Measurements from ENCODE around the gene ARHGAP33. TPM values are rescaled to one million over a fixed set of nuclear protein-coding genes. Genes with fewer than 3 reads are reported as not detected.

The ARHGAP33 gene
- polyA plus RNA-seq, 1 donor from 2014 or later, result 20.5 TPM

DNA sequence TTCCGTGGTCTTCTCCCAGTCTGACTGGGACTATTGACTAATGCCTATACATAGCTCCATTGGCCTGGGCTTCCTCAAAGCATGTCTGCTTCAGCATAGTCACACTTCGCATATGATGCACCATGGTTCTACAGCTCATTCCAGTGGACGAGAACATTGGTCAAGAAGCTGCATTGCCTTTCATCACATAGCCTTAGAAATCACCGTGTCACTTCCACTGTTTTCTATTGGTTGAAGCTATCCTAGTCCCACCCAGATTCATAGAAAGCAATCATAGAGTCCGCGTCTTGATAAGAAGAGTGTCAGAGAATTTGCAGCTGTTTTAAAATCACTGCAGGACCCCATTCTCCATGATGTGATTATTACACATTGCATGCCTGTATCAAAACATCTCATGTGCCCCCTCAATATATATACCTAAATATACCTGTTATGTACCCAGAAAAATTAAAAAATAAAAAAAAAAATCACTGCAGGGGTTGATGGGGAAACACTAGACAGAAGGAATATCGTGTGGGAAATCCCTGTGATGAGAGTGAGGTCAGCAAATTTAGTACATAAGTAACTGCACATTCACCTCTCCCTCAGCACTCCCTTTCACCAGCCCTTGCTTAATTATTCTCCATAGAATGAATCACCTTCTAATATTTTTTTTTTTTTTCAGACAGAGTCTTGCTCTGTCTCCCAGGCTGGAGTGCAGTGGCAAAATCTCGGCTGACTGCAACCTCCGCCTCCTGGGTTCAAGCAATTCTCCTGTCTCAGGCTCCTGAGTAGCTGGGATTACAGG lies 2.2 kb upstream of the ARHGAP33 start:
- no peaks in the 10 kb centered on the region for H3K27me3 ChIP-seq (ENCODE audit: insufficient read depth, low read depth, low read length)

DNA sequence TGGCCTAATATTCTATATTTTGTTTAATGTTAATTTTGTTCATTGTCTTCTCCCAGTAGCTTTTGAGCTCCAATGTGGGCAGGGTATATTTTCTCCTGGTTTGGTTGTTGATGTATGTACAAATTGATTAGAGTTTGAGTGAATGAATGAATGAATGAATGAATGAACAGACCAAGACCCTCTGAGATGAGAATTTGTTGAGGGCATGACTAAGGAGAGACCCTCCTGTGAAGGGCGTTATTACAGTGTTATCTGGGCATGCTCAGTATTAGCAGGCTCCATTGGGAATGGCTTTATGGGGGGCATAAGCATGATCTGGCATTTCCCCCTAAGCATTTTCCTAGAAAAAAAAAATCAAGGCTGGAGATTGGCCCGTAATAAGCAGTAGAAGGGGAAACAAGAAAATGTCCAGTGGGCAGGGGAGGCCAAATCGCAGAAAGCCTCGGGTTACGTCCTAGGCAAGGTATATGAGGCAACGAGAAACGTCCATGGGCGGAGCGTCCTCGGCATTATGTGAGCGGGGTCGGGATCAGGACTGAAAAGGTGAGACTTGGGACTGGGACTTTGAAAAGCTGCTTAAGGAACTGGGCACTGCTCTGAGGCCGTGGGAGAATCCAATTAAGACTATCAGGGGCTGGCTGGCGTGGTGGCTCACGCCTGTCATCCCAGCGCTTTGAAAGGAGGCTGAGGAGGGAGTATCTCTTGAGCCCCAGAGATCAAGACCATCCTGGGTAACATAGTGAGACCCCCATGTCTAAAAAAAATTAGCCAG lies 904 bp upstream of the ARHGAP33 start:
- H3K9me3 ChIP-seq (ENCODE audit: low read length), result no peaks in the 10 kb centered on the region
- H3K79me2 ChIP-seq (replicated peaks; ENCODE audit: insufficient read depth, low read length), result peaks cover 25% of the 10 kb centered on the region
- no peaks in the 10 kb centered on the region for H3K9me2 ChIP-seq (ENCODE audit: insufficient read depth, low read length)
- peak overlapping the region; percentile 53 for H3K9ac ChIP-seq (ENCODE audit: low read length)
- no peaks in the 10 kb centered on the region for H3K36me3 ChIP-seq (ENCODE audit: insufficient read depth, low read length)
- H3K27me3 ChIP-seq (ENCODE audit: insufficient read depth, low read depth, low read length), result no peaks in the 10 kb centered on the region
- TF ChIP-seq, protein P1, sequence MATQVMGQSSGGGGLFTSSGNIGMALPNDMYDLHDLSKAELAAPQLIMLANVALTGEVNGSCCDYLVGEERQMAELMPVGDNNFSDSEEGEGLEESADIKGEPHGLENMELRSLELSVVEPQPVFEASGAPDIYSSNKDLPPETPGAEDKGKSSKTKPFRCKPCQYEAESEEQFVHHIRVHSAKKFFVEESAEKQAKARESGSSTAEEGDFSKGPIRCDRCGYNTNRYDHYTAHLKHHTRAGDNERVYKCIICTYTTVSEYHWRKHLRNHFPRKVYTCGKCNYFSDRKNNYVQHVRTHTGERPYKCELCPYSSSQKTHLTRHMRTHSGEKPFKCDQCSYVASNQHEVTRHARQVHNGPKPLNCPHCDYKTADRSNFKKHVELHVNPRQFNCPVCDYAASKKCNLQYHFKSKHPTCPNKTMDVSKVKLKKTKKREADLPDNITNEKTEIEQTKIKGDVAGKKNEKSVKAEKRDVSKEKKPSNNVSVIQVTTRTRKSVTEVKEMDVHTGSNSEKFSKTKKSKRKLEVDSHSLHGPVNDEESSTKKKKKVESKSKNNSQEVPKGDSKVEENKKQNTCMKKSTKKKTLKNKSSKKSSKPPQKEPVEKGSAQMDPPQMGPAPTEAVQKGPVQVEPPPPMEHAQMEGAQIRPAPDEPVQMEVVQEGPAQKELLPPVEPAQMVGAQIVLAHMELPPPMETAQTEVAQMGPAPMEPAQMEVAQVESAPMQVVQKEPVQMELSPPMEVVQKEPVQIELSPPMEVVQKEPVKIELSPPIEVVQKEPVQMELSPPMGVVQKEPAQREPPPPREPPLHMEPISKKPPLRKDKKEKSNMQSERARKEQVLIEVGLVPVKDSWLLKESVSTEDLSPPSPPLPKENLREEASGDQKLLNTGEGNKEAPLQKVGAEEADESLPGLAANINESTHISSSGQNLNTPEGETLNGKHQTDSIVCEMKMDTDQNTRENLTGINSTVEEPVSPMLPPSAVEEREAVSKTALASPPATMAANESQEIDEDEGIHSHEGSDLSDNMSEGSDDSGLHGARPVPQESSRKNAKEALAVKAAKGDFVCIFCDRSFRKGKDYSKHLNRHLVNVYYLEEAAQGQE (IDR thresholded peaks at IDR 0.05; ENCODE audit: borderline replicate concordance), result no peak
- TF ChIP-seq EZH2 (IDR thresholded peaks at IDR 0.05; ENCODE audit: borderline replicate concordance, insufficient read depth, low read length, poor library complexity, severe bottlenecking), result no peak
- TF ChIP-seq, protein P2, sequence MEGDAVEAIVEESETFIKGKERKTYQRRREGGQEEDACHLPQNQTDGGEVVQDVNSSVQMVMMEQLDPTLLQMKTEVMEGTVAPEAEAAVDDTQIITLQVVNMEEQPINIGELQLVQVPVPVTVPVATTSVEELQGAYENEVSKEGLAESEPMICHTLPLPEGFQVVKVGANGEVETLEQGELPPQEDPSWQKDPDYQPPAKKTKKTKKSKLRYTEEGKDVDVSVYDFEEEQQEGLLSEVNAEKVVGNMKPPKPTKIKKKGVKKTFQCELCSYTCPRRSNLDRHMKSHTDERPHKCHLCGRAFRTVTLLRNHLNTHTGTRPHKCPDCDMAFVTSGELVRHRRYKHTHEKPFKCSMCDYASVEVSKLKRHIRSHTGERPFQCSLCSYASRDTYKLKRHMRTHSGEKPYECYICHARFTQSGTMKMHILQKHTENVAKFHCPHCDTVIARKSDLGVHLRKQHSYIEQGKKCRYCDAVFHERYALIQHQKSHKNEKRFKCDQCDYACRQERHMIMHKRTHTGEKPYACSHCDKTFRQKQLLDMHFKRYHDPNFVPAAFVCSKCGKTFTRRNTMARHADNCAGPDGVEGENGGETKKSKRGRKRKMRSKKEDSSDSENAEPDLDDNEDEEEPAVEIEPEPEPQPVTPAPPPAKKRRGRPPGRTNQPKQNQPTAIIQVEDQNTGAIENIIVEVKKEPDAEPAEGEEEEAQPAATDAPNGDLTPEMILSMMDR (IDR thresholded peaks at IDR 0.05; ENCODE audit: poor library complexity, severe bottlenecking), result no peak
- no peak for TF ChIP-seq EP300 (conservative IDR thresholded peaks at IDR 0.05; ENCODE audit: poor library complexity, severe bottlenecking)
- no peak for TF ChIP-seq MXI1 (conservative IDR thresholded peaks at IDR 0.05; ENCODE audit: poor library complexity, severe bottlenecking)
- no peak for TF ChIP-seq POLR2AphosphoS5 (IDR thresholded peaks at IDR 0.05)
- no peak for TF ChIP-seq SMC3 (conservative IDR thresholded peaks at IDR 0.05; ENCODE audit: poor library complexity)
- no peak for TF ChIP-seq TAF1 (IDR thresholded peaks at IDR 0.05; ENCODE audit: low read depth)
- no peak for TF ChIP-seq RAD21 (conservative IDR thresholded peaks at IDR 0.05)
- H3K27ac ChIP-seq (ENCODE audit: low read length), result peak overlapping the region; percentile 57
- H3K4me2 ChIP-seq (ENCODE audit: low read length), result peak overlapping the region; percentile 58
- H3F3A ChIP-seq (ENCODE audit: insufficient read depth, low read length, poor library complexity, severe bottlenecking), result no peaks in the 10 kb centered on the region
- H2AFZ ChIP-seq (ENCODE audit: low read depth, low read length), result peak overlapping the region; percentile 53
- H3K4me3 ChIP-seq (ENCODE audit: low read length), result peak overlapping the region; percentile 86
- no peaks in the 10 kb centered on the region for H4K20me1 ChIP-seq (ENCODE audit: insufficient read depth)

More for the DNA sequence above, 2.2 kb upstream of the ARHGAP33 start:
- Histone ChIP-seq H3K9ac (ENCODE audit: low read length) (no peak overlapping the region), H3K9me3 (ENCODE audit: low read length) (no peaks in the 10 kb centered on the region), H3K4me2 (ENCODE audit: low read length) (no peak overlapping the region), H2AFZ (ENCODE audit: low read depth, low read length) (no peak overlapping the region), H4K20me1 (ENCODE audit: insufficient read depth) (no peaks in the 10 kb centered on the region), H3K79me2 (replicated peaks; ENCODE audit: insufficient read depth, low read length) (peaks cover 24% of the 10 kb centered on the region), H3K9me2 (ENCODE audit: insufficient read depth, low read length) (no peaks in the 10 kb centered on the region), H3F3A (ENCODE audit: insufficient read depth, low read length, poor library complexity, severe bottlenecking) (no peaks in the 10 kb centered on the region), H3K36me3 (ENCODE audit: insufficient read depth, low read length) (no peaks in the 10 kb centered on the region), H3K4me3 (ENCODE audit: low read length) (no peak overlapping the region), H3K27ac (ENCODE audit: low read length) (no peak overlapping the region)
- TF ChIP-seq, protein P1 (IDR thresholded peaks at IDR 0.05; ENCODE audit: borderline replicate concordance), result no peak
- TF ChIP-seq EZH2 (IDR thresholded peaks at IDR 0.05; ENCODE audit: borderline replicate concordance, insufficient read depth, low read length, poor library complexity, severe bottlenecking) (no peak), TAF1 (IDR thresholded peaks at IDR 0.05; ENCODE audit: low read depth) (no peak), POLR2AphosphoS5 (IDR thresholded peaks at IDR 0.05) (no peak), RAD21 (conservative IDR thresholded peaks at IDR 0.05) (no peak), MXI1 (conservative IDR thresholded peaks at IDR 0.05; ENCODE audit: poor library complexity, severe bottlenecking) (no peak), EP300 (conservative IDR thresholded peaks at IDR 0.05; ENCODE audit: poor library complexity, severe bottlenecking) (no peak)
